GM23338 (cell line): ENCODE data around the gene BCO1.

Source experiments
- EZH2 ChIP-seq: fragments of 200-600 bp; sonication (generic); IDR thresholded peaks from one replicate; pipeline ENCODE4 v1.8.0; 2017; ENCODE audit warnings: antibody characterized with exemption, mild to moderate bottlenecking, low read depth; ENCODE audit not compliant: unreplicated experiment
- EZH2phosphoT487 ChIP-seq: fragments of 200-600 bp; sonication (generic); IDR thresholded peaks from one replicate; pipeline ENCODE4 v1.8.1; 2018; ENCODE audit warnings: antibody characterized with exemption; ENCODE audit not compliant: unreplicated experiment
- TF ChIP-seq, protein P1 (sequence below), 2 experiments: fragments of 200-600 bp in 1 of 2; sonication (generic) in 1 of 2; conservative IDR thresholded peaks; 2 replicates each; pipeline versions ENCODE4 v1.5.1 to v1.6.1; 2016 to 2017; ENCODE audit warnings: antibody characterized with exemption in 2 of 2, low read depth in 2 of 2, mild to moderate bottlenecking in 2 of 2, moderate library complexity in 1 of 2
- TF ChIP-seq, protein P2 (sequence below): IDR thresholded peaks from one replicate; pipeline ENCODE4 v1.6.1; 2018; ENCODE audit warnings: antibody characterized with exemption; ENCODE audit not compliant: unreplicated experiment

DNA sequence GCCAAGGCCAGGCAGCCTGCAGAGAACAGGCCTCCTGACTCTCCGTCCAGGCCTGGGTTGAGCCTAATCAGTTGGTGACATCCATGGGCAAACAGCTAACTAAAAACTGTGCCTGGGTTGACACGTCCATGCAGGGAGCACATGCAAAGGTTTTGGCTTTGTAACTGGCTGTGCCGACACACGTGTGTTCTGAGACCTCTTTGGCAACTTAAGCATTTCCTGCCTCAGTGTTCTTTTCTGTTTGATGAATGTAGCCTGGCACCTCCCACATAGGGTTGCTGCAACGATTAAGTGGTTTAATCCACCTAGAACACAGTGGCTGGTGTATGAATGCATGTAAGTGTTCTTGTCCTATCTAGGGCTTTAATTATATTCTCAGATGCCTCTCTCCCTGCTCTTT, 3.2 kb downstream of the BCO1 start:
- TF ChIP-seq, protein P1, sequence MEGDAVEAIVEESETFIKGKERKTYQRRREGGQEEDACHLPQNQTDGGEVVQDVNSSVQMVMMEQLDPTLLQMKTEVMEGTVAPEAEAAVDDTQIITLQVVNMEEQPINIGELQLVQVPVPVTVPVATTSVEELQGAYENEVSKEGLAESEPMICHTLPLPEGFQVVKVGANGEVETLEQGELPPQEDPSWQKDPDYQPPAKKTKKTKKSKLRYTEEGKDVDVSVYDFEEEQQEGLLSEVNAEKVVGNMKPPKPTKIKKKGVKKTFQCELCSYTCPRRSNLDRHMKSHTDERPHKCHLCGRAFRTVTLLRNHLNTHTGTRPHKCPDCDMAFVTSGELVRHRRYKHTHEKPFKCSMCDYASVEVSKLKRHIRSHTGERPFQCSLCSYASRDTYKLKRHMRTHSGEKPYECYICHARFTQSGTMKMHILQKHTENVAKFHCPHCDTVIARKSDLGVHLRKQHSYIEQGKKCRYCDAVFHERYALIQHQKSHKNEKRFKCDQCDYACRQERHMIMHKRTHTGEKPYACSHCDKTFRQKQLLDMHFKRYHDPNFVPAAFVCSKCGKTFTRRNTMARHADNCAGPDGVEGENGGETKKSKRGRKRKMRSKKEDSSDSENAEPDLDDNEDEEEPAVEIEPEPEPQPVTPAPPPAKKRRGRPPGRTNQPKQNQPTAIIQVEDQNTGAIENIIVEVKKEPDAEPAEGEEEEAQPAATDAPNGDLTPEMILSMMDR (conservative IDR thresholded peaks at IDR 0.05; ENCODE audit: low read depth in 2 of 2), result no peak
- no peak for TF ChIP-seq EZH2phosphoT487
- TF ChIP-seq, protein P2, sequence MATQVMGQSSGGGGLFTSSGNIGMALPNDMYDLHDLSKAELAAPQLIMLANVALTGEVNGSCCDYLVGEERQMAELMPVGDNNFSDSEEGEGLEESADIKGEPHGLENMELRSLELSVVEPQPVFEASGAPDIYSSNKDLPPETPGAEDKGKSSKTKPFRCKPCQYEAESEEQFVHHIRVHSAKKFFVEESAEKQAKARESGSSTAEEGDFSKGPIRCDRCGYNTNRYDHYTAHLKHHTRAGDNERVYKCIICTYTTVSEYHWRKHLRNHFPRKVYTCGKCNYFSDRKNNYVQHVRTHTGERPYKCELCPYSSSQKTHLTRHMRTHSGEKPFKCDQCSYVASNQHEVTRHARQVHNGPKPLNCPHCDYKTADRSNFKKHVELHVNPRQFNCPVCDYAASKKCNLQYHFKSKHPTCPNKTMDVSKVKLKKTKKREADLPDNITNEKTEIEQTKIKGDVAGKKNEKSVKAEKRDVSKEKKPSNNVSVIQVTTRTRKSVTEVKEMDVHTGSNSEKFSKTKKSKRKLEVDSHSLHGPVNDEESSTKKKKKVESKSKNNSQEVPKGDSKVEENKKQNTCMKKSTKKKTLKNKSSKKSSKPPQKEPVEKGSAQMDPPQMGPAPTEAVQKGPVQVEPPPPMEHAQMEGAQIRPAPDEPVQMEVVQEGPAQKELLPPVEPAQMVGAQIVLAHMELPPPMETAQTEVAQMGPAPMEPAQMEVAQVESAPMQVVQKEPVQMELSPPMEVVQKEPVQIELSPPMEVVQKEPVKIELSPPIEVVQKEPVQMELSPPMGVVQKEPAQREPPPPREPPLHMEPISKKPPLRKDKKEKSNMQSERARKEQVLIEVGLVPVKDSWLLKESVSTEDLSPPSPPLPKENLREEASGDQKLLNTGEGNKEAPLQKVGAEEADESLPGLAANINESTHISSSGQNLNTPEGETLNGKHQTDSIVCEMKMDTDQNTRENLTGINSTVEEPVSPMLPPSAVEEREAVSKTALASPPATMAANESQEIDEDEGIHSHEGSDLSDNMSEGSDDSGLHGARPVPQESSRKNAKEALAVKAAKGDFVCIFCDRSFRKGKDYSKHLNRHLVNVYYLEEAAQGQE, result no peak
- no peak for TF ChIP-seq EZH2
